IPS-18a (cell line): ENCODE results near the gene TMCO4.

Experiments
- H3K27ac ChIP-seq: one replicate; pipeline ENCODE4 v1.5.1; 2013; ENCODE audit warnings: low read length
- H3K27me3 ChIP-seq: one replicate; pipeline ENCODE4 v1.6.1; 2013; ENCODE audit warnings: mild to moderate bottlenecking, low read length; ENCODE audit not compliant: control insufficient read depth, insufficient read depth
- H3K36me3 ChIP-seq: one replicate; pipeline ENCODE4 v1.6.1; 2013; ENCODE audit warnings: low read depth, low read length; ENCODE audit not compliant: control insufficient read depth
- H3K4me1 ChIP-seq: one replicate; pipeline ENCODE4 v1.6.1; 2013; ENCODE audit warnings: low read depth, low read length; ENCODE audit not compliant: control insufficient read depth
- H3K4me3 ChIP-seq: one replicate; pipeline ENCODE4 v1.5.1; 2013; ENCODE audit warnings: low read length
- H3K9ac ChIP-seq: one replicate; pipeline ENCODE4 v1.6.1; 2013; ENCODE audit warnings: mild to moderate bottlenecking, low read length, moderate library complexity
- H3K9me3 ChIP-seq: one replicate; pipeline ENCODE4 v1.6.1; 2013; ENCODE audit warnings: low read depth, low read length; ENCODE audit not compliant: control insufficient read depth

The TMCO4 gene

GRCh38 chr1:19757641-19758040, 42.1 kb downstream of the TMCO4 start:
- no peak overlapping the region for H3K4me3 ChIP-seq
- no peak overlapping the region for H3K9ac ChIP-seq
- H3K9me3 ChIP-seq = no peaks in the 10 kb centered on the region
- H3K27me3 ChIP-seq = no peaks in the 10 kb centered on the region
- H3K27ac ChIP-seq = no peak overlapping the region
- H3K4me1 ChIP-seq = no peaks in the 10 kb centered on the region
- no peaks in the 10 kb centered on the region for H3K36me3 ChIP-seq

DNA sequence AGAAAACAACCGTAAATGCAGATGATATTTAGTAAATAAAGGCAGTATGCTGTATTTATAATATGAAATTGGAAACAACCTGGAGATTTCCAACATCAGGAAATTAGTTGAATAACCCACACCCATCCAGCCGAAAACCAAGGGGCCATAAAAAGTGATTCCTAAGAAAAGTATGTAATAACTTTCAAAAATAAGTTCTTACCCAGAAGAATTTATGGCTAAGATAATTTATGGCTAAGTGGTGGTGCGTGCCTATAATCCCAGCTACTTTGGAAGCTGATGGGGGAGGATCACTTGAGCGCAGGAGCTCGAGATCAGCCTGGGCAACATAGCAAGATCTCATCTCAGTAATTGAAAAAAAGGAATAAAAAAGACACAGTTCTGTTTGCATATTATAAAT, 43.2 kb downstream of the TMCO4 start:
- Histone ChIP-seq H3K4me1 (no peaks in the 10 kb centered on the region), H3K27me3 (no peaks in the 10 kb centered on the region), H3K4me3 (no peak overlapping the region), H3K9me3 (no peaks in the 10 kb centered on the region), H3K36me3 (no peaks in the 10 kb centered on the region), H3K27ac (no peak overlapping the region), H3K9ac (no peak overlapping the region)

DNA sequence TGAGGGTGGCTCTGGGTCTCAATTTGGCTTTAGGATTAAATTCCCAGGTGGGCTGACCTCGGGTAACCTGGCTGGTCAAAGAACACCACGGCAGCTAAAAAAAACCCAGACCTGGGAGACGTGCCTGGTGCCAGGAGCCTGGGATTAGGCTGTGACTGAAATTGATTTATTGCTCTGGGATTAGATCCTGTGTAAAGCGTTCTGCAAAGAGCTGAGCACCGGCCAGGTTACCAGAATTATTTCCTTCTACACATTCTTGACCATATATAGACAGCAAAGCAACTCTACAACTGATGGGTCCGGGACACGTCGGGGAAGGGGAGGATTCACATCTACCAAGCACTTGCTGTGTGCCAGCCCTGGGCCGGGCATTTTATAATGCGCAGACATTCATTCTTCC, 45.2 kb downstream of the TMCO4 start:
- no peak overlapping the region for H3K27ac ChIP-seq
- no peak overlapping the region for H3K9ac ChIP-seq
- H3K27me3 ChIP-seq = no peaks in the 10 kb centered on the region
- H3K4me3 ChIP-seq = no peak overlapping the region
- H3K9me3 ChIP-seq = no peaks in the 10 kb centered on the region
- H3K4me1 ChIP-seq = no peaks in the 10 kb centered on the region
- H3K36me3 ChIP-seq = no peaks in the 10 kb centered on the region

GRCh38 chr1:19752083-19752696, 47.5 kb downstream of the TMCO4 start:
- Histone ChIP-seq H3K9ac (no peak overlapping the region), H3K4me3 (no peak overlapping the region), H3K27ac (no peak overlapping the region), H3K27me3 (no peaks in the 10 kb centered on the region), H3K36me3 (no peaks in the 10 kb centered on the region), H3K4me1 (no peaks in the 10 kb centered on the region), H3K9me3 (no peaks in the 10 kb centered on the region)

GRCh38 chr1:19750882-19751276, 48.8 kb downstream of the TMCO4 start:
- Histone ChIP-seq H3K4me3 (no peak overlapping the region), H3K4me1 (no peaks in the 10 kb centered on the region), H3K9me3 (no peaks in the 10 kb centered on the region), H3K36me3 (no peaks in the 10 kb centered on the region), H3K9ac (no peak overlapping the region), H3K27ac (no peak overlapping the region), H3K27me3 (no peaks in the 10 kb centered on the region)

- Histone ChIP-seq H3K9me3 (no peaks in the 10 kb centered on the region), H3K9ac (no peak overlapping the region), H3K27ac (no peak overlapping the region), H3K4me1 (no peaks in the 10 kb centered on the region), H3K27me3 (no peaks in the 10 kb centered on the region), H3K36me3 (no peaks in the 10 kb centered on the region), H3K4me3 (no peak overlapping the region)
Observed at GRCh38 chr1:19750101-19750881, 49.4 kb downstream of the TMCO4 start.

DNA sequence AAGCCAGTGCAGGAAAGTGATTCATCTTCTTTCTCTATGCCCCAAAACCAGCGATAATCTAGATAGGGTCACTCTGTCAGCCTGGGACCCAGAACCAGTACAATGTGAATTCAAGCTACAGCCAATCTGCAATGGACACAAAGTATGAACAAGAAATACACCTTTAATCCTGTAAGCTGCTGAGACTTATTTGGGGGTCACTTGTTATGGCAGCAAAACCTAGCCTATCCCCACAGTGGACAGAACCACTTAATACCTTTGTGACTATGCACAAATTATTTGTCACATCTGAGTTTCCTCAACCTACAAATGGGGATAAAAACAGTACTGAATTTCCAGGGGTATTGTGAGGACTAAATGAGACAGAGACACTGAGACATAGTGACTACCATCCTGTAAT, 50.0 kb downstream of the TMCO4 start:
- H3K27me3 ChIP-seq = no peaks in the 10 kb centered on the region
- no peaks in the 10 kb centered on the region for H3K9me3 ChIP-seq
- no peaks in the 10 kb centered on the region for H3K4me1 ChIP-seq
- no peaks in the 10 kb centered on the region for H3K36me3 ChIP-seq
- H3K27ac ChIP-seq = no peak overlapping the region
- no peak overlapping the region for H3K4me3 ChIP-seq
- H3K9ac ChIP-seq = no peak overlapping the region

DNA sequence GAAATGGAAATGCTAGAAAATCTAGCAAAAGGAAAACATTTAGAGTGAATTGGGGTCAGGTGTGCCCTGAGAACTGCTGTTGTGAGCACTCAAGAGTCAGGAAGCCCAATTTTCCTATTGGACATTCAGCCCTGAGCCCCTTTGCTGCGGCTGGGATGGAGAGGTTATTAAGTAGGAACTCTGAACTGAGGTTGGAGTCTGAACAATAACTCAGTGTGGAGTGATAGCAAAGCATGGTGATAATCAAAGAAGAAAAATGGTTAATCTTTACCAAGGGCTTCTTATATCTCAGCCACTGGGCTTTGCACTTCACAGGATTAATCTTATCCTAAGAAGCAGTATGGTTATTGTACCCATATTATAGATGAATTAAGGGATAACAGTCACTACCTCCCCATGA, 52.0 kb downstream of the TMCO4 start:
- Histone ChIP-seq H3K4me1 (no peaks in the 10 kb centered on the region), H3K9me3 (no peaks in the 10 kb centered on the region), H3K36me3 (no peaks in the 10 kb centered on the region), H3K27me3 (no peaks in the 10 kb centered on the region), H3K27ac (no peak overlapping the region), H3K9ac (no peak overlapping the region), H3K4me3 (no peak overlapping the region)

DNA sequence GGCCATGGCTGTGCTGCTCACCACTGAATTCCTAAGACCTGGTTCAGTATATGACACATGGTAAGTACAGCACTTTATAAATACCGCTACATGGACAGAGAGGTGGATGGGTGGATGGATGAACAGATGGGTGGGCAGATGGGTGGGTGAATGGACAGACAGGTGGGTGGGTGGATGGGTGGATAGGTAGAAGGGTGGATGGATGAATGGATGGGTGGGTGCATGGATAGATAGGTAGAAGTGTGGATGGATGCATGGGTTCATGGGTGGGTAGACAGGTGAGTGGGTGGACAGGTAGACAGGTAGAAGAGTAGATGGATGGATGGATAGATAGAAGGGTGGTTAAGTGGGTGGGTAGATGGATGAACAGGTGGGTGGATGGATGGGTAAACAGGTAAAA, 54.8 kb downstream of the TMCO4 start:
- H3K4me1 ChIP-seq = no peaks in the 10 kb centered on the region
- H3K27ac ChIP-seq = no peak overlapping the region
- no peaks in the 10 kb centered on the region for H3K27me3 ChIP-seq
- H3K9ac ChIP-seq = no peak overlapping the region
- H3K4me3 ChIP-seq = no peak overlapping the region
- H3K36me3 ChIP-seq = no peaks in the 10 kb centered on the region
- H3K9me3 ChIP-seq = no peaks in the 10 kb centered on the region

GRCh38 chr1:19744335-19744743, 55.4 kb downstream of the TMCO4 start:
- H3K36me3 ChIP-seq = no peaks in the 10 kb centered on the region
- H3K4me3 ChIP-seq = no peak overlapping the region
- H3K4me1 ChIP-seq = no peaks in the 10 kb centered on the region
- H3K9ac ChIP-seq = no peak overlapping the region
- H3K9me3 ChIP-seq = no peaks in the 10 kb centered on the region
- no peak overlapping the region for H3K27ac ChIP-seq
- H3K27me3 ChIP-seq = no peaks in the 10 kb centered on the region

DNA sequence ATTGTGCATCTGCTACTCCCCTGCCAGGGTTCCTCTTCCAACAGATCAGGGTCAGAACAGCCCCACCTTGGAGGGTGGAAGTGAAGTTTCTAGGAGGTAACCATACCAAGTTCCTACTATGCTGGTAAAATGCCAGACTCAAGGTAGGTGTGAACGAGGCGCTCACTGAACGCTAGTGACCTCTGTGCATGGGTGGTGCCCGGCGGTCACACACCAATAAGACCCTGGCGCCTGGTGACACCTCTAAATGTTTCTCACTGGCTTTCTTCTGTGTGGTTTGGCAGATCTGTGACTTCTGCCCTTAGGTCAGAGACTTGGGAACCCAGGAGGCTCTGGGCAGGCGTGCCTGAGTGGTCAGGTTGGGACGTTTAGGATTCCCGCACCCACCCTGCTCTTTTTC, 55.9 kb downstream of the TMCO4 start:
- Histone ChIP-seq H3K27me3 (no peaks in the 10 kb centered on the region), H3K36me3 (no peaks in the 10 kb centered on the region), H3K4me3 (no peak overlapping the region)

GRCh38 chr1:19743180-19743579, 56.5 kb downstream of the TMCO4 start:
- H3K9ac ChIP-seq = no peak overlapping the region
- H3K36me3 ChIP-seq = no peaks in the 10 kb centered on the region
- no peaks in the 10 kb centered on the region for H3K4me1 ChIP-seq
- H3K9me3 ChIP-seq = no peaks in the 10 kb centered on the region
- no peak overlapping the region for H3K27ac ChIP-seq
- H3K4me3 ChIP-seq = no peak overlapping the region
- H3K27me3 ChIP-seq = no peaks in the 10 kb centered on the region

More for the DNA sequence above, 55.9 kb downstream of the TMCO4 start:
- Histone ChIP-seq H3K9ac (no peak overlapping the region), H3K4me1 (no peaks in the 10 kb centered on the region), H3K27ac (no peak overlapping the region), H3K9me3 (no peaks in the 10 kb centered on the region)
